SIG-M5 treated with dmso at 0.1 percent for 504 hours (cell line): Measurements from ENCODE around the gene CNTN5.

Source experiments
- DNase-seq: peaks from one replicate; lab custom pipeline; 2025; ENCODE audit not compliant: unreplicated experiment; lab: John Stamatoyannopoulos, UW

Gene CNTN5

DNA sequence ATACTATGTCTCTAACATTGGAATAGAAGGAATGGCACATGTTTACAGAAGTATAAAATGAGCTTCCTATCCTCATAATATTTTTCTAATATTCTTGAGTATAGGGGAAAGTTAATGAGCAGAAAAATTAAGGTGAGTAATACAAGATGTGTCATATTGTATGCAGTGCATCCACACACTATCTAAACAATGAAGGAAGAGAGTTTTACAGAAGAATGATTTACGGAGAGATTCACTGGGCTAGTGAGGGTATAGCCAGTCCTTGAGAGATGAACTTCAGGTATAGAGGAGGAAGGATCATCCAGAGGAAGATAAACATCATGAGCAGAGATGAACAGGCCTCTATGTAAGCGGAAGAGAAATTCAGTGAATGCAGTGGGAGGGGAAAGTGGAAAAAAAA, 569.0 kb downstream of the CNTN5 start:
- no peak for DNase-seq

DNA sequence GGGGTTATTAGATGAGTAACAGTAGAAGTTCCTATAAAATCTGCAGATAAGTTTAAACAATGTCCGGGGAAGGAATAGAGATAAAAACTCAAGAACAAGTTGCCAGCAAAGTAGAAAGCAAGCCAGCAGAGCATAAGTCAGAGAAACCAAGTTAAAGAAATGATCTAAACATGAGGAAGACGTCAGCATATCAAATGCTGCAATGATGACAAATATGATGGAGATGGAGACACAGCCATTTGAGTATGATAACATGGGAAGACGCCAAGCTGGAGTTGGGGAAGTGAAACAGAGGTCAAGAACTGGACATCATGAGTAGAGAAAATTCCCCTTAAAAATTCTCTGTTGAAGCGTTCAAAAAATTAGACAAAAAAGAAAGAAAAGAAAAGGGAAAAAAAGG, 571.5 kb downstream of the CNTN5 start:
- no peak for DNase-seq

- no peak for DNase-seq
These were observed 572.4 kb downstream of the CNTN5 start for GRCh38 chr11:99593197-99593596.

GRCh38 chr11:99601179-99601578, 580.4 kb downstream of the CNTN5 start:
- no peak for DNase-seq

GRCh38 chr11:99614352-99614751, 593.6 kb downstream of the CNTN5 start:
- DNase-seq = no peak

- DNase-seq = no peak
These were observed 609.9 kb downstream of the CNTN5 start for GRCh38 chr11:99630629-99631028.

DNA sequence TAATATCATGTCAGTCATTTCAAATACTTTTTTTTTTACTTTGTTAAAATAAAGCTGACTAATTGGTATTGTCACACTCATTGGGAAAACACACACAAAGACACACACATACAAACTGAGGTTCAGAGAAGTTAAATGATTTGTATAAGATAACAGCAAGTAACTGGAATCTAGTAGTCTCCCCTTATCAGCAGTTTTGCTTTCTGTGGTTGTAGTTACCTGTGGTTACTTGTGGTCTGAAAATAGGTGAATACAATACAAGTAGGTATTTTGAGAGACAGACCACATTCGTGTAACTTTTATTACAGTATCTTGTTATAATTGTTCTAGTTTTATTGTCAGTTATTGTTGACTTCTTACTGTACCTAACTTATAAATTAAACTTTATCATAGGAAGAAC, 610.9 kb downstream of the CNTN5 start:
- no peak for DNase-seq

GRCh38 chr11:99632969-99633368, 612.2 kb downstream of the CNTN5 start:
- DNase-seq = peak; percentile 87

- DNase-seq = no peak
These were observed 613.8 kb downstream of the CNTN5 start for GRCh38 chr11:99634581-99634980.

GRCh38 chr11:99638073-99638553, 617.4 kb downstream of the CNTN5 start:
- DNase-seq = no peak

DNA sequence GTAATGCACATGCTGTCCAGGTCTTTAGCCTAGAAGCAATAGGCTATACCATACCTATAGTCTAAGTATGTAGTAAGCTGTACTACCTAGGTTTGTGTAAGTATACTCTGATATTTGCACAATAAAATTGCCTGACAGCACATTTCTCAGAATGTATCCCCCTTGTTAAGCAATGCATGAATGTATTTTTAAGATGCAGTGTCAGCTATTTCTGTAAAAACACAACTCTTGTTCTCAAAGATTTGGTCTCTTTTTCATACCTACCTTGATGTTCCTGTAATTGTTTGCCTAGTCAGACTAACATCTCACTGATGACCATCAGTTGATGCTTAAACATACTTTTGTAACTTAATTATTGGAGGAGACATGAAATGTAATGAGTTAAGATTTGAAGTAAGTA, 619.9 kb downstream of the CNTN5 start:
- DNase-seq = no peak

DNA sequence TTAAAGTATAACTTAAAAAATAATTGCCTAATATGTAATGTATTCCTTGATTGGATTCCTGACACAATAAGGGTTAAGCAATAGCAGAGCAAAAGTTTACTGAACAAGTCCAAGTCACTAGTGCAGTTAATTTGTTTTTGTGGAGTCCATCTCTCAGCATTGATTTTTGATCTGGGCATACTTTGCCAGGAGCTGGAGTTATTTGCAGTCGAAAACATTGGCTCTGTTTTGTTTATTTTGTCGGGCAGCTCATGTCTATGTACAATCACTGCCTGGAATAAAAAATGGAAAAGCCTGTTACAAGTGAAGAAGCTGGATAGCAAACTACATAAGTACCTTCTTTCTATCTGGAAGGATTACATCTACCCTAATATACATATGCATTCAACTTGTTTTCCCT, 625.2 kb downstream of the CNTN5 start:
- DNase-seq = no peak

DNA sequence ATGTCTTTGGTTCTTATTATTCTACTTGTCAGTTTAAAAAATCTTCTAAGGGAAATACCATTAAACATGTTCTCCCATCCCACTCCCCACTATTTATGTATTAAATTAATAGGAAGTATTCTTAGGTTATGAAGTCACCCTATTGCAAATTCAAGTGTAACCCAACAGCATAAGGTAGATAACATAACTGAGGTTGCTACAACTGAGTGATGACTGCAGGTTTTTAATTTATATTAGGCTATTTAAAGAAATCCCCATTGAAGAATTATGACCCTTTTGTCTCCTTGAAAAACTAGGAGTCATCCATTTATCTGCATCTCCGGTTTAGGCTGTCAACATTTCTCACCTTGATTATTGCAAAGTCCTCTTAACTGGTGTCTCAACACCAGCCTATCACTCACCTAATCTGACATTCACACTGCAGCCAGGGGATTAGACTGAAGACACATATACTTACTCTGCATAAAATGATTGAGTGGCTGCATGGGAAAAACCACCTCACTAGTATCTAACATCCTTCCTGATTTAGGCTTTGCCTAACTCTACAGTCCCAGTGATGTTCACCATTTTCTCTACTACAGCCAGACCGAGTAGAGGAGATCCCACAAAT, 649.4 kb downstream of the CNTN5 start:
- DNase-seq = no peak

DNA sequence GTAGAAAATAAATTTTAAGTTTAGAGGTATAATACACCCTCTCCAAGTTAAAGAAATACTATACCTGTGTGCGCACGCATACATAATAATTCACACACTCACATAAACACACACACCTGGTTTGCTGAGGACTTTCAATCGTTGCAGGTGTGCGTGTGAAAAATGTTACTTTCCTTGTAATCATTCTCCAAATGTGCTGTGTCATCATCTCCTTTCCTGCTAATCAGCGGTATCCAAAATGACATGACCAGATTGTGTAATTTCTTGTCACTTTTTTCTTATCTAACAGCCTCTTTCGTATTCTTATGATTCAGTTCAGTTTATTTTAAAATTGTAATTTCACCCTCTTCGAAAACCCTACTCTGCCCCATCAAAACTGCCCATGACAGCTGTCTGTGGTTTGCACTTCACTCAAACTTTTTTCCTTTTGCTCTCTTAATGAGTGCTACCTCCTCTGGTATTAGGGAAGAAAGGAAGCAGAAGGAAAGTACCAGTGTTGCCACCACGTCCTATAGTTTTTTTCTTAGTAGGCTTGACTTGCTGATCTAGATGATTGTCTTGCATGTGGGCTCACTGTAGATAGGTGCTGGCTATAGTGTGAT, 651.2 kb downstream of the CNTN5 start:
- no peak for DNase-seq

DNA sequence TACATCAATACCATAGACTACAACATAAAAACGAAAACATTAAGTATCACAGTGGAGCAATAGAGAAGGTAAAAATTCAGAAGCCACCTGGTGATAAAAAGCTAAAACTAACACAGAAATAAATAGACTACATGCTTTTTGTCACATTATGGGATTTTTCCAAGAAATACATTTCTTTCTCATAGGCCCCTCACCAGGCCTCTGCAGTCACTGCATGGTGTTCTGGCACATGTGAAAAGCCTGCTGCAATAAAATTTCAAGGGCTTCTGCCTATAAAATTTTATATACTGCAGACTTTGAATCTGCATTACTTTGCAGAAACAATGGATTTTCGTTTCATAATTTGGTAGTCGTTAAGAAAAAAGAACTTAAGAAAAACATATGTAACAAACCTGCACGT, 655.5 kb downstream of the CNTN5 start:
- no peak for DNase-seq

DNA sequence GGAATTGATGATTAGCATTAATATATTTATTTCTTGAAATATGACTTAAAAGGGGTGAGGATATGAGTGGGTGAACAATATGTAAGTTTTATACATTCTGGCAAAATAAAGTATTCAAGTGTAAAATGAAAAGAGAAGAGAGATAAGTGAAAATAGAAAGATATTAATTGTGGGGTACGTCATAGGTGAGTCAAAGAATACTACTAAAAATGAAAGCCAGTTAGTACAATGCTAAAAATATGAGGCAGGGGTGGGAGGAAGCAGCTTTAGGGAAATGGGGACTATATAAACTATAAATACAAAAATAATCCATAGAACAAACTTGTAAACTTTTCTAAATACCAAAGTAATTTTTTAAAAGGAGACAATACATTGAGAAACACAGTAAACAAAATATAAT, 661.4 kb downstream of the CNTN5 start:
- DNase-seq = no peak

GRCh38 chr11:99682646-99683045, 661.9 kb downstream of the CNTN5 start:
- no peak for DNase-seq

DNA sequence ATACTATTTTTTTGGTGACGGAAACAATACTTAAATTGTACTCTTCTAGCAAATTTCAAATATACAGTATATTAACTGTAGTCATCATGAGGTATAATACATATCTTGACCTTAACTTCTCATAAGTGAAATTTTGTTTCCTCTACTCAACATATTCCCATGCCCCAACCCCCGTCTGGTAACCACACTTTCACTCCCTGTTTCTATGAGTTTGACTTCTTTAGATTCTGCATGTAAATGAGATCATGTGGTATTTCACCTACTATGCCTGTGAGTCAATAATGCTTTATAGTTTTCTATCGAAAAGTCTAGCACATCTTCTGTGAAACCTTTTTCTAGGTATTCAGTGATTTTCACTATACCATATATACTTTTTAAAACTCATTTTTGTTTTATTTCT, 663.2 kb downstream of the CNTN5 start:
- DNase-seq = no peak

DNA sequence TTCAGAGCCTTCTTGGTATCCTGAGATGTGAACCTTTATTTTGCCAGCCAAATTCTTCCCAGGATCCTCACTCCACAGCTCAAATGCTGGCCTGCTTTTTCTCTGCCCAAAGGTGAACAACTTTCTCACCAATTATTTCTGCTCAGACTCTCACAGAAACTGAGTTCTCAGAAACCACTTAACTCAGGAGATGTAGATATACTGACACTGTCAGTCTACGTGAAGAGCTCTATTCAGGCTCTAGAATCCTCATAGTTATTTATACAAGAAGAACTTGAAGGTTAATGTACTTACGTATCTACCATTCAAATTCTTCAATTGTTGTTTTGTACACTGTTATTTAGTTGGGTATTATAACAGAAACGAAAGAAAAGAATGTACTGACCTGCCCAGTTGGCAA, 666.1 kb downstream of the CNTN5 start:
- no peak for DNase-seq

GRCh38 chr11:99687320-99687719, 666.6 kb downstream of the CNTN5 start:
- DNase-seq = no peak

GRCh38 chr11:99693941-99694492, 673.3 kb downstream of the CNTN5 start:
- no peak for DNase-seq

- no peak for DNase-seq
These were observed 674.4 kb downstream of the CNTN5 start for GRCh38 chr11:99695106-99695505.

GRCh38 chr11:99706848-99707247, 686.1 kb downstream of the CNTN5 start:
- no peak for DNase-seq
